Esophagus squamous epithelium (tissue), 4 donors: ENCODE measurements around the gene HBM.

ENCODE experiments used
- POLR2A ChIP-seq, 4 donors: fragments of 450-650 bp; IDR thresholded peaks; one replicate each; pipeline ENCODE4 v1.6.1; 2017; ENCODE audit warnings: antibody characterized with exemption in 4 of 4, mild to moderate bottlenecking in 4 of 4, moderate library complexity in 3 of 4
- TF ChIP-seq, protein P1 (sequence below), 6 experiments: fragments of 450-650 bp in 4 of 6; fragments of 200-600 bp in 2 of 6; sonication (generic) in 2 of 6; IDR thresholded peaks; one replicate each; pipeline ENCODE4 v1.5.1; 2016 to 2019; ENCODE audit warnings: antibody characterized with exemption in 6 of 6, mild to moderate bottlenecking in 4 of 6, moderate library complexity in 4 of 6

DNA sequence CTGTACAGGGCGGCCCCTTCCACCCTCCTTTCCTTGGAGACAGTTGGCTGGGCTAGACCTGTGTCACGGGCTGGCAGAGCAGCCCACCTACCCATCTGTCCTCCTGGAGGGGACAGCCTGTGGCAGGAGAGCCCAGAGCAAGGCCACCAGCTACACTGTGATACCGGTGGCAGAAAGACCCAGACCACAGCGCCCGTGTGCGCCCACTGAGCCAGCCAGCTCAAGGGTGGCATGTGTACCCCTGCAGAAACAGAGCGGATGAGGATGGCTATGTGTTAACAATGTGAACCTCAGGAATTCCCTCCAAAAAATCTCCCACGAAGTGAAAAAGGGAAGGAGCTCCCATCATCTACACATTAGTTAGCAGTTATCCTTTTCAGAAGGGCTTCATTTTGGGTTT is 21.6 kb downstream of the HBM start:
- TF ChIP-seq, protein P1, sequence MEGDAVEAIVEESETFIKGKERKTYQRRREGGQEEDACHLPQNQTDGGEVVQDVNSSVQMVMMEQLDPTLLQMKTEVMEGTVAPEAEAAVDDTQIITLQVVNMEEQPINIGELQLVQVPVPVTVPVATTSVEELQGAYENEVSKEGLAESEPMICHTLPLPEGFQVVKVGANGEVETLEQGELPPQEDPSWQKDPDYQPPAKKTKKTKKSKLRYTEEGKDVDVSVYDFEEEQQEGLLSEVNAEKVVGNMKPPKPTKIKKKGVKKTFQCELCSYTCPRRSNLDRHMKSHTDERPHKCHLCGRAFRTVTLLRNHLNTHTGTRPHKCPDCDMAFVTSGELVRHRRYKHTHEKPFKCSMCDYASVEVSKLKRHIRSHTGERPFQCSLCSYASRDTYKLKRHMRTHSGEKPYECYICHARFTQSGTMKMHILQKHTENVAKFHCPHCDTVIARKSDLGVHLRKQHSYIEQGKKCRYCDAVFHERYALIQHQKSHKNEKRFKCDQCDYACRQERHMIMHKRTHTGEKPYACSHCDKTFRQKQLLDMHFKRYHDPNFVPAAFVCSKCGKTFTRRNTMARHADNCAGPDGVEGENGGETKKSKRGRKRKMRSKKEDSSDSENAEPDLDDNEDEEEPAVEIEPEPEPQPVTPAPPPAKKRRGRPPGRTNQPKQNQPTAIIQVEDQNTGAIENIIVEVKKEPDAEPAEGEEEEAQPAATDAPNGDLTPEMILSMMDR (IDR thresholded peaks at IDR 0.05), result no peak
- no peak for TF ChIP-seq POLR2A (IDR thresholded peaks at IDR 0.05)
